SK-N-SH (cell line): Measurements from ENCODE around the gene ZNRF1. TPM values are rescaled to one million over a fixed set of nuclear protein-coding genes. Genes with fewer than 3 reads are reported as not detected.
A peak's percentile ranks its signal among the peaks of the same experiment; 100 is the strongest.

Source experiments
- CTCF ChIA-PET: fragments of 300-600, 350-600 bp; formaldehyde crosslinking; extraction: SDS; loops from one replicate; lab custom pipeline; 2021; lab: Yijun Ruan, JAX
- POLR2A ChIA-PET: fragments of 350-600 bp; sonication (Branson Sonifier 250); formaldehyde crosslinking; extraction: SDS; loops from one replicate; lab custom pipeline; 2020; ENCODE audit warnings: antibody characterized with exemption, inconsistent platforms; lab: Yijun Ruan, JAX
- DNase-seq: peaks from one replicate; pipeline ENCODE4 v3.0.0; 2012
- H2AFZ ChIP-seq: fragments of 200-600 bp; sonication (generic); 2 replicates; pipeline ENCODE4 v1.8.1; 2016; ENCODE audit warnings: antibody characterized with exemption, mild to moderate bottlenecking, low read depth
- H3F3A ChIP-seq: fragments of 200-600 bp; sonication (generic); replicated peaks from 2 replicates; pipeline ENCODE3; 2016; ENCODE audit warnings: antibody characterized with exemption, mild to moderate bottlenecking; ENCODE audit not compliant: insufficient read depth
- H3K27ac ChIP-seq, 2 experiments: fragments of 200-500 bp in 1 of 2; fragments of 200-600 bp in 1 of 2; sonication (Bioruptor generic) in 1 of 2; sonication (generic), shearing (Covaris generic) in 1 of 2; 2 replicates each; pipeline versions ENCODE4 v1.5.1 to v1.6.1; 2014 to 2016; ENCODE audit warnings: low read depth in 2 of 2, inconsistent platforms in 1 of 2, low read length in 1 of 2, mild to moderate bottlenecking in 1 of 2, mixed read lengths in 1 of 2
- H3K27me3 ChIP-seq: fragments of 200-600 bp; sonication (generic), shearing (Covaris generic); 2 replicates; pipeline ENCODE4 v1.6.1; 2016; ENCODE audit warnings: mixed run types; ENCODE audit not compliant: insufficient read depth
- H3K36me3 ChIP-seq, 2 experiments: fragments of 200-500 bp in 1 of 2; fragments of 200-600 bp in 1 of 2; sonication (Bioruptor generic) in 1 of 2; sonication (generic) in 1 of 2; replicated peaks in 1 of 2; 2 replicates each; pipeline versions ENCODE3 to v1.5.1; 2014 to 2016; ENCODE audit warnings: low read length in 1 of 2, mild to moderate bottlenecking in 1 of 2; ENCODE audit not compliant: insufficient read depth in 2 of 2, control insufficient read depth in 1 of 2
- H3K4me1 ChIP-seq, 2 experiments: fragments of 200-500 bp in 1 of 2; fragments of 200-600 bp in 1 of 2; sonication (Bioruptor generic) in 1 of 2; sonication (generic), shearing (Covaris generic) in 1 of 2; 2 replicates each; pipeline versions ENCODE4 v1.5.1 to v1.6.1; 2014 to 2016; ENCODE audit warnings: low read depth in 1 of 2, low read length in 1 of 2, mixed run types in 1 of 2; ENCODE audit not compliant: insufficient read depth in 2 of 2, control insufficient read depth in 1 of 2
- H3K4me2 ChIP-seq: fragments of 200-600 bp; sonication (generic), shearing (Covaris generic); 2 replicates; pipeline ENCODE4 v1.6.1; 2017; ENCODE audit warnings: mixed run types
- H3K4me3 ChIP-seq, 2 experiments: fragments of 200-500 bp in 1 of 2; fragments of 200-600 bp in 1 of 2; sonication (Bioruptor generic) in 1 of 2; sonication (generic), shearing (Covaris generic) in 1 of 2; 2 replicates each; pipeline versions ENCODE4 v1.5.1 to v1.8.1; 2014 to 2016; ENCODE audit warnings: low read depth in 2 of 2, inconsistent platforms in 1 of 2, low read length in 1 of 2, mild to moderate bottlenecking in 1 of 2, mixed read lengths in 1 of 2, moderate library complexity in 1 of 2
- H3K79me2 ChIP-seq: fragments of 200-600 bp; sonication (generic); 2 replicates; pipeline ENCODE4 v1.8.1; 2017; ENCODE audit warnings: mild to moderate bottlenecking; ENCODE audit not compliant: insufficient read depth
- H3K9ac ChIP-seq: fragments of 200-600 bp; sonication (generic); 2 replicates; pipeline ENCODE4 v1.6.1; 2017; ENCODE audit warnings: mixed run types
- H3K9me2 ChIP-seq: fragments of 200-600 bp; sonication (generic); 2 replicates; pipeline ENCODE4 v1.6.1; 2017; ENCODE audit warnings: mixed run types
- H3K9me3 ChIP-seq: fragments of 200-600 bp; sonication (generic); 2 replicates; pipeline ENCODE4 v1.6.1; 2017; ENCODE audit warnings: mixed run types, mild to moderate bottlenecking, moderate library complexity
- H4K20me1 ChIP-seq: fragments of 200-600 bp; sonication (generic); 2 replicates; pipeline ENCODE4 v1.6.1; 2017; ENCODE audit warnings: mild to moderate bottlenecking, mixed run types; ENCODE audit not compliant: insufficient read depth
- ELF1 ChIP-seq: IDR thresholded peaks from 2 replicates; pipeline ENCODE4 v1.4.0; 2012
- EZH2phosphoT487 ChIP-seq: fragments of 200-600 bp; sonication (generic); IDR thresholded peaks from 2 replicates; pipeline ENCODE4 v1.6.1; 2017; ENCODE audit warnings: low read depth, mixed run types, mild to moderate bottlenecking, antibody characterized with exemption, moderate library complexity, borderline replicate concordance
- JUND ChIP-seq: IDR thresholded peaks from 2 replicates; pipeline ENCODE4 v1.4.0; 2012
- SMC3 ChIP-seq: IDR thresholded peaks from 2 replicates; pipeline ENCODE4 v1.6.1; 2012; ENCODE audit warnings: low read depth, low read length, improper control_type of control experiment
- YY1 ChIP-seq: IDR thresholded peaks from 2 replicates; pipeline ENCODE4 v1.4.0; 2012; ENCODE audit warnings: low read depth, mild to moderate bottlenecking
- WGBS: methylation state at CpG from one replicate; pipeline ENCODE4 v1.1.6; 2017; ENCODE audit warnings: low lambda C conversion rate; 5-methylcytosine and 5-hydroxymethylcytosine counted together
- polyA plus RNA-seq, 3 experiments: library from polyadenylated mRNA; depleted of rRNA; stranded (reverse); fragments of >200 nt; gene quantifications; 2 replicates each; pipeline ENCODE4 v1.2.3, GENCODE V29; 2012
- TF ChIP-seq, protein P1 (sequence below): IDR thresholded peaks from 2 replicates; pipeline ENCODE4; 2012
- TF ChIP-seq, protein P2 (sequence below): fragments of 200-600 bp; sonication (generic); IDR thresholded peaks from 2 replicates; pipeline ENCODE4 v1.6.1; 2017; ENCODE audit warnings: antibody characterized with exemption, mild to moderate bottlenecking, moderate library complexity
- TF ChIP-seq, protein P3 (sequence below): IDR thresholded peaks from 2 replicates; pipeline ENCODE4 v1.6.1; 2012; ENCODE audit warnings: mild to moderate bottlenecking, low read depth, low read length, moderate library complexity

The ZNRF1 gene
- polyA plus RNA-seq, 1 of the 3 experiments (the other 2 are of a cell fraction), result 23.7 TPM

DNA sequence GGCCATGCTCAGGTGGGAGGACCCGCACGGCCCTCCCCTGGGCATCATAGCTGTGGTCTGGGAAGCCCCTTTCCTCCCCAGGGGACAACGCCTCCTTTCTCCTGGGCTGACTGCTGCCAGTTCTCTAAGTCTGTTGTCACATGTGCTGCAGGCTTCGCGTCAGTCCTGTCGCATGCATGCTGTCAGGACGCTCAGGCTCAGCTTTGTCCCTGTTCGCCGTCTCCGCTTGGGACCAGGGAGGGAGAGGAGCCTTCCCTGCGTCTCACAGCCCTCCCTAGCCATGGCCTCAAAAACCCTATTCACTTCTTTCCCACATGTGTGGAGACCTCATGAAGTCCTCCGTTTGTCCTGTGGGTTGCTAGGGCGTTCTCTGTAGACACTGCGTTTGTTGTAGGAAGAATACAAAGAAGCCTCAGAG, 96.4 kb downstream of the ZNRF1 start (continued):
- TF ChIP-seq, protein P1, sequence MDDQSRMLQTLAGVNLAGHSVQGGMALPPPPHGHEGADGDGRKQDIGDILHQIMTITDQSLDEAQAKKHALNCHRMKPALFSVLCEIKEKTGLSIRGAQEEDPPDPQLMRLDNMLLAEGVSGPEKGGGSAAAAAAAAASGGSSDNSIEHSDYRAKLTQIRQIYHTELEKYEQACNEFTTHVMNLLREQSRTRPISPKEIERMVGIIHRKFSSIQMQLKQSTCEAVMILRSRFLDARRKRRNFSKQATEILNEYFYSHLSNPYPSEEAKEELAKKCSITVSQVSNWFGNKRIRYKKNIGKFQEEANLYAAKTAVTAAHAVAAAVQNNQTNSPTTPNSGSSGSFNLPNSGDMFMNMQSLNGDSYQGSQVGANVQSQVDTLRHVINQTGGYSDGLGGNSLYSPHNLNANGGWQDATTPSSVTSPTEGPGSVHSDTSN, result no peak
- TF ChIP-seq ELF1, result no peak
- TF ChIP-seq YY1, result no peak
- TF ChIP-seq, all 33 proteins: peak for 0

DNA sequence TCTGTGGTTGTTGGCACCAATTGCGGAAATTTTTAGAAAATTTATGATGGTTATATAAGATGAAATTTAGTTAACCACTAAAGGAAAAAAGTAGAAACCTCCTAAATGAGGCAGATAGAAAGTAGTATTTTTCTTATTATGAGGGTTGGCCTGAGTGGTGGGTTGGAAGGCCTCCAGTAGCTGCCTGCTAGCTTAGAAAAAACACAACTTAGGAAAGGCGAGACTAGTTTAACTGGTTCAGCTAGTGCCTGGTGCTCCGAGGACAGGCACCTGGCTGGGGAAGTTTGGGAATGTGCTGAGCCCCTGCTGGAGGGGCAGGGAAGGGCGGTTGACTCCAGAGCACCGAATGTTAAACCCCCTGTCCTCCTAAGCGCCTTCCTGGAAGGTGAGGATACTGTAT, 97.8 kb downstream of the ZNRF1 start:
- Histone ChIP-seq H3K4me3 (no peak overlapping the region), H3K27ac (no peak overlapping the region), H3K9ac (no peak overlapping the region), H3K9me2 (no peaks in the 10 kb centered on the region), H3K27me3 (no peaks in the 10 kb centered on the region), H3F3A (peaks cover 3% of the 10 kb centered on the region), H3K79me2 (peaks cover 13% of the 10 kb centered on the region; the same call in 1 of the 2 replicates), H2AFZ (no peak overlapping the region), H3K36me3 (no peaks in the 10 kb centered on the region), H4K20me1 (peaks cover 13% of the 10 kb centered on the region), H3K9me3 (no peaks in the 10 kb centered on the region), H3K4me1 (peaks cover 17 to 27% of the 10 kb centered on the region in 2 experiments; a peak in 3 of 4 replicates), H3K4me2 (no peak overlapping the region)
- POLR2A ChIA-PET, result no interaction called here
- no peak for TF ChIP-seq SMC3
- TF ChIP-seq EZH2phosphoT487, result no peak
- TF ChIP-seq YY1, result no peak
- TF ChIP-seq, protein P2, sequence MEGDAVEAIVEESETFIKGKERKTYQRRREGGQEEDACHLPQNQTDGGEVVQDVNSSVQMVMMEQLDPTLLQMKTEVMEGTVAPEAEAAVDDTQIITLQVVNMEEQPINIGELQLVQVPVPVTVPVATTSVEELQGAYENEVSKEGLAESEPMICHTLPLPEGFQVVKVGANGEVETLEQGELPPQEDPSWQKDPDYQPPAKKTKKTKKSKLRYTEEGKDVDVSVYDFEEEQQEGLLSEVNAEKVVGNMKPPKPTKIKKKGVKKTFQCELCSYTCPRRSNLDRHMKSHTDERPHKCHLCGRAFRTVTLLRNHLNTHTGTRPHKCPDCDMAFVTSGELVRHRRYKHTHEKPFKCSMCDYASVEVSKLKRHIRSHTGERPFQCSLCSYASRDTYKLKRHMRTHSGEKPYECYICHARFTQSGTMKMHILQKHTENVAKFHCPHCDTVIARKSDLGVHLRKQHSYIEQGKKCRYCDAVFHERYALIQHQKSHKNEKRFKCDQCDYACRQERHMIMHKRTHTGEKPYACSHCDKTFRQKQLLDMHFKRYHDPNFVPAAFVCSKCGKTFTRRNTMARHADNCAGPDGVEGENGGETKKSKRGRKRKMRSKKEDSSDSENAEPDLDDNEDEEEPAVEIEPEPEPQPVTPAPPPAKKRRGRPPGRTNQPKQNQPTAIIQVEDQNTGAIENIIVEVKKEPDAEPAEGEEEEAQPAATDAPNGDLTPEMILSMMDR, result peak; percentile 40
- CTCF ChIA-PET, result interaction anchor here (0.8 to 8.7 kb wide), 4 partner anchors 8 to 98 kb away, joined by 3 to 56 read pairs (median 4); no protein-coding TSS in a partner anchor
- DNase-seq, result peak; percentile 44
- 94% methylated on average over 6 of the region's 6 CpGs for WGBS

DNA sequence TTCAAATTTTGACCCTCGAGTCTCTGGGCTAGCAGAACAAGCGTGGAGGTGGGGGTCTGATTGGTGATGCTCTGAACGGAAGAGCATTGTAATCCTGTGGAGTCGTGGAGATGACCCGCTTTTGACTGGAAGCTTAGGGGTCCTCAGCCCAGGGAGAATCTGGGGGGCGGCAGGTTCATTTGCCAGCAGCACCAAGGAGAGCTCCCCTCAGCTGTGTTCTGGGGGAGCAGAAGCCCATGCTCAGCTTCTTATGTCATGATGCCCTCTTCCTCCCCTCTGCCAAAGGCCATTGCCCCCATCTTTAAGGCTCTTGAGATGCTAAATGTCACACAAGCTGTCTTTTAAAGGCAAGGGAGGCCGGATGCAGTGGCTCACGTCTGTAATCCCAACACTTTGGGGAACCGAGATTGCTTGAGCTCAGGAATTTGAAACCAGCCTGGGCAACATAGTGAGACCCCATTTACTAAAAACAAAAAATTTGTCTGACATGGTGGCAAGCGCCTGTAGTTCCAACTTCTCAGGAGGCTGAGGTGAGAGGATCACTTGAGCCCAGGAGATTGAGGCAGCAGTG, 98.5 kb downstream of the ZNRF1 start:
- DNase-seq, result no peak
- Histone ChIP-seq H3F3A (no peaks in the 10 kb centered on the region), H3K27me3 (no peaks in the 10 kb centered on the region), H3K27ac (no peak overlapping the region), H3K9me3 (no peaks in the 10 kb centered on the region), H3K9ac (no peak overlapping the region)
- WGBS, result 94% methylated on average over 10 of the region's 10 CpGs
- CTCF ChIA-PET, result interaction anchor here (0.8 to 8.7 kb wide), 5 partner anchors 8 to 235 kb away, joined by 3 to 56 read pairs (median 4); no protein-coding TSS in a partner anchor
- TF ChIP-seq, protein P3, sequence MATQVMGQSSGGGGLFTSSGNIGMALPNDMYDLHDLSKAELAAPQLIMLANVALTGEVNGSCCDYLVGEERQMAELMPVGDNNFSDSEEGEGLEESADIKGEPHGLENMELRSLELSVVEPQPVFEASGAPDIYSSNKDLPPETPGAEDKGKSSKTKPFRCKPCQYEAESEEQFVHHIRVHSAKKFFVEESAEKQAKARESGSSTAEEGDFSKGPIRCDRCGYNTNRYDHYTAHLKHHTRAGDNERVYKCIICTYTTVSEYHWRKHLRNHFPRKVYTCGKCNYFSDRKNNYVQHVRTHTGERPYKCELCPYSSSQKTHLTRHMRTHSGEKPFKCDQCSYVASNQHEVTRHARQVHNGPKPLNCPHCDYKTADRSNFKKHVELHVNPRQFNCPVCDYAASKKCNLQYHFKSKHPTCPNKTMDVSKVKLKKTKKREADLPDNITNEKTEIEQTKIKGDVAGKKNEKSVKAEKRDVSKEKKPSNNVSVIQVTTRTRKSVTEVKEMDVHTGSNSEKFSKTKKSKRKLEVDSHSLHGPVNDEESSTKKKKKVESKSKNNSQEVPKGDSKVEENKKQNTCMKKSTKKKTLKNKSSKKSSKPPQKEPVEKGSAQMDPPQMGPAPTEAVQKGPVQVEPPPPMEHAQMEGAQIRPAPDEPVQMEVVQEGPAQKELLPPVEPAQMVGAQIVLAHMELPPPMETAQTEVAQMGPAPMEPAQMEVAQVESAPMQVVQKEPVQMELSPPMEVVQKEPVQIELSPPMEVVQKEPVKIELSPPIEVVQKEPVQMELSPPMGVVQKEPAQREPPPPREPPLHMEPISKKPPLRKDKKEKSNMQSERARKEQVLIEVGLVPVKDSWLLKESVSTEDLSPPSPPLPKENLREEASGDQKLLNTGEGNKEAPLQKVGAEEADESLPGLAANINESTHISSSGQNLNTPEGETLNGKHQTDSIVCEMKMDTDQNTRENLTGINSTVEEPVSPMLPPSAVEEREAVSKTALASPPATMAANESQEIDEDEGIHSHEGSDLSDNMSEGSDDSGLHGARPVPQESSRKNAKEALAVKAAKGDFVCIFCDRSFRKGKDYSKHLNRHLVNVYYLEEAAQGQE, result peak; percentile 81
- no peak for TF ChIP-seq JUND
- TF ChIP-seq, all 33 proteins: peak for 1
- Histone ChIP-seq H4K20me1 (peaks cover 14% of the 10 kb centered on the region), H3K9me2 (no peaks in the 10 kb centered on the region), H3K4me2 (no peak overlapping the region), H3K36me3 (no peaks in the 10 kb centered on the region), H2AFZ (no peak overlapping the region), H3K4me1 (peaks cover 17 to 27% of the 10 kb centered on the region in 2 experiments; a peak in 3 of 4 replicates), H3K79me2 (peaks cover 13% of the 10 kb centered on the region; the same call in 1 of the 2 replicates), H3K4me3 (no peak overlapping the region)
- POLR2A ChIA-PET, result no interaction called here
